Fibroblast of lung (primary cell): ENCODE data around the gene PIP5KL1. TPM values are rescaled to one million over a fixed set of nuclear protein-coding genes. Genes with fewer than 3 reads are reported as not detected.

ENCODE experiments used
- DNase-seq, 2 donors: peaks; one replicate each; pipeline versions ENCODE4 v3.0.0 to v3.0.0-alpha.2; 2010; ENCODE audit warnings: low read depth in 2 of 2
- H2AFZ ChIP-seq: 2 replicates; pipeline ENCODE4 v1.5.1; 2012; ENCODE audit warnings: low read length, control low read depth, inconsistent platforms
- H3K27ac ChIP-seq: 2 replicates; pipeline ENCODE4 v1.5.1; 2011; ENCODE audit warnings: low read length, control low read depth; ENCODE audit not compliant: insufficient read depth
- H3K27me3 ChIP-seq: 2 replicates; pipeline ENCODE4 v1.5.1; 2011; ENCODE audit warnings: mild to moderate bottlenecking, low read length; ENCODE audit not compliant: control insufficient read depth, insufficient read depth
- H3K36me3 ChIP-seq: 2 replicates; pipeline ENCODE4 v1.5.1; 2011; ENCODE audit warnings: low read length; ENCODE audit not compliant: control insufficient read depth, insufficient read depth
- H3K4me1 ChIP-seq: 2 replicates; pipeline ENCODE4 v1.5.1; 2011; ENCODE audit warnings: low read length; ENCODE audit not compliant: control insufficient read depth, insufficient read depth; ENCODE audit errors: extremely low read depth
- H3K4me2 ChIP-seq: 2 replicates; pipeline ENCODE4 v1.5.1; 2011; ENCODE audit warnings: low read length, control low read depth; ENCODE audit not compliant: insufficient read depth; ENCODE audit errors: extremely low read depth
- H3K4me3 ChIP-seq, 4 experiments: fragments of 200-600 bp in 1 of 4; sonication (generic) in 1 of 4; replicated peaks in 1 of 4; 2 replicates each; pipeline ENCODE4 v1.5.1; 2011 to 2016; ENCODE audit warnings: low read length in 4 of 4, low read depth in 3 of 4, mild to moderate bottlenecking in 3 of 4, control low read depth in 2 of 4, inconsistent platforms in 1 of 4, mixed read lengths in 1 of 4; ENCODE audit not compliant: insufficient read depth in 1 of 4; ENCODE audit errors: control extremely low read depth in 1 of 4
- H3K79me2 ChIP-seq: 2 replicates; pipeline ENCODE4 v1.5.1; 2012; ENCODE audit warnings: mild to moderate bottlenecking, low read length, inconsistent platforms; ENCODE audit not compliant: control insufficient read depth, insufficient read depth
- H3K9ac ChIP-seq: 2 replicates; pipeline ENCODE4 v1.5.1; 2011; ENCODE audit warnings: mild to moderate bottlenecking, low read length, control low read depth; ENCODE audit not compliant: insufficient read depth
- H3K9me3 ChIP-seq: 2 replicates; pipeline ENCODE4 v1.5.1; 2012; ENCODE audit warnings: low read depth, low read length; ENCODE audit not compliant: control insufficient read depth, insufficient read depth
- H4K20me1 ChIP-seq: 2 replicates; pipeline ENCODE4 v1.5.1; 2011; ENCODE audit warnings: low read length; ENCODE audit not compliant: control insufficient read depth, insufficient read depth; ENCODE audit errors: extremely low read depth
- EZH2 ChIP-seq: IDR thresholded peaks from 2 replicates; pipeline ENCODE4 v1.5.1; 2012; ENCODE audit warnings: low read length, control low read depth, mild to moderate bottlenecking; ENCODE audit errors: missing control alignments
- polyA plus RNA-seq, 2 donors: library from polyadenylated mRNA; depleted of rRNA in 1 of 2; stranded (reverse) in 1 of 2; unstranded in 1 of 2; fragments of >200 nt; gene quantifications; 2 replicates each; pipeline ENCODE4 v1.2.1, GENCODE V29; 2011 to 2012; ENCODE audit warnings: missing spikeins in 1 of 2
- total RNA-seq: library from RNA; depleted of rRNA; stranded (reverse); fragments of >200 nt; gene quantifications from 2 replicates; pipeline ENCODE4 v1.2.1, GENCODE V29; 2014
- TF ChIP-seq, protein P1 (sequence below), 2 donors: IDR thresholded peaks in 1 of 2; conservative IDR thresholded peaks in 1 of 2; 1 replicate in 1 of 2; 2 replicates in 1 of 2; pipeline ENCODE4 v1.5.1; 2011 to 2012; ENCODE audit warnings: low read length in 2 of 2, control low read depth in 1 of 2, inconsistent platforms in 1 of 2, low read depth in 1 of 2, mild to moderate bottlenecking in 1 of 2

The PIP5KL1 gene
- total and polyA plus RNA-seq, 2 donors (not counting 1 experiment from before 2014, with no cell fraction given) = 1.9 to 2.5 TPM

DNA sequence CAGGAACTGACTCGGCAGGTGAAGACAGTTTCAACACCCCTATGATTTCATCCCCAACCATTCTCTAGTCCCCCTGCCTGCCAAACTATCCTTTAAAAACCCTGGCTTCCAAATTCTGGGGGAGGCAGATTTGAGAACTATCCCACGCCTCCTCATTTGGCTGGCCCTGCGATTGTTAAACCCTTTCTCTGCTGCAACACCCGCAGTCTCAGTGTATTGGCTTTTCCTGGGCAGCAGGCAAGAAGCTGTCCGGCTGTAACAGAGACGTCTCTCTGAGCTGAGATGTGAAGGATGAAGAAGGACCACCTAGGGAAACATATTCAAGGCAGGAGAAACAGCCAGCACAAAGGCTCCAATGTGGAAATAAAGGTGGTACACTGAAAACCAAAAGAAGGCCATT, 37.7 kb downstream of the PIP5KL1 start:
- TF ChIP-seq, protein P1, sequence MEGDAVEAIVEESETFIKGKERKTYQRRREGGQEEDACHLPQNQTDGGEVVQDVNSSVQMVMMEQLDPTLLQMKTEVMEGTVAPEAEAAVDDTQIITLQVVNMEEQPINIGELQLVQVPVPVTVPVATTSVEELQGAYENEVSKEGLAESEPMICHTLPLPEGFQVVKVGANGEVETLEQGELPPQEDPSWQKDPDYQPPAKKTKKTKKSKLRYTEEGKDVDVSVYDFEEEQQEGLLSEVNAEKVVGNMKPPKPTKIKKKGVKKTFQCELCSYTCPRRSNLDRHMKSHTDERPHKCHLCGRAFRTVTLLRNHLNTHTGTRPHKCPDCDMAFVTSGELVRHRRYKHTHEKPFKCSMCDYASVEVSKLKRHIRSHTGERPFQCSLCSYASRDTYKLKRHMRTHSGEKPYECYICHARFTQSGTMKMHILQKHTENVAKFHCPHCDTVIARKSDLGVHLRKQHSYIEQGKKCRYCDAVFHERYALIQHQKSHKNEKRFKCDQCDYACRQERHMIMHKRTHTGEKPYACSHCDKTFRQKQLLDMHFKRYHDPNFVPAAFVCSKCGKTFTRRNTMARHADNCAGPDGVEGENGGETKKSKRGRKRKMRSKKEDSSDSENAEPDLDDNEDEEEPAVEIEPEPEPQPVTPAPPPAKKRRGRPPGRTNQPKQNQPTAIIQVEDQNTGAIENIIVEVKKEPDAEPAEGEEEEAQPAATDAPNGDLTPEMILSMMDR (conservative IDR thresholded peaks at IDR 0.05 in 1 of 2, IDR thresholded peaks at IDR 0.05 in 1 of 2; ENCODE audit: low read depth in 1 of 2, low read length in 2 of 2) = no peak
- no peak for TF ChIP-seq EZH2
- Histone ChIP-seq H3K79me2 (peaks cover 13% of the 10 kb centered on the region), H3K27me3 (no peaks in the 10 kb centered on the region), H3K27ac (no peak overlapping the region), H3K36me3 (peaks cover 46% of the 10 kb centered on the region), H3K9ac (no peak overlapping the region), H3K9me3 (no peaks in the 10 kb centered on the region), H3K4me1 (peaks cover 10% of the 10 kb centered on the region), H3K4me3 (no peak overlapping the region), H3K4me2 (no peak overlapping the region), H2AFZ (no peak overlapping the region), H4K20me1 (no peaks in the 10 kb centered on the region)
- no peak for DNase-seq

DNA sequence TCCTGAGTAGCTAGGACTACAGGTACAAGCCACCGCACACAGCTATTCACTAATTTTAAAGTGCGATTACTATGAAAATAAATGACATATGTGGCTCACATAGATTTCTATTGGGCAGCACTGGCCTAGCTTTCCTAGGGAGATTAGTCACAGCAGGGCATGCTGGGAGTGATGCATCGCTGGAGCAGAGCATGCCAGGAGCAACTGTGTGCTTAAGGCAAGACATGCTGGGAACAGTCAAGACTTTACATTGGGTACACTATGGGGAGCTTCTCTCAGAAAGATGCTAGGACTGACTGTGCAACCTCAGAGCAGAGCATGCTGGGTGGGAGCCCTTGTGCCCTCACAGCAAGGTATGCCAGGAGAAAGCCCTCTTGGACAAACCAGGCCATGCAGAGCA, 40.5 kb downstream of the PIP5KL1 start:
- DNase-seq = no peak
- Histone ChIP-seq H4K20me1 (no peaks in the 10 kb centered on the region), H3K4me1 (no peaks in the 10 kb centered on the region), H3K9me3 (no peaks in the 10 kb centered on the region), H3K27me3 (no peaks in the 10 kb centered on the region), H3K36me3 (peaks cover 43% of the 10 kb centered on the region), H3K27ac (no peak overlapping the region), H2AFZ (no peak overlapping the region), H3K4me3 (no peak overlapping the region), H3K9ac (no peak overlapping the region), H3K79me2 (no peaks in the 10 kb centered on the region), H3K4me2 (no peak overlapping the region)
- TF ChIP-seq, protein P1 (conservative IDR thresholded peaks at IDR 0.05 in 1 of 2, IDR thresholded peaks at IDR 0.05 in 1 of 2; ENCODE audit: low read depth in 1 of 2, low read length in 2 of 2) = no peak
- no peak for TF ChIP-seq EZH2

DNA sequence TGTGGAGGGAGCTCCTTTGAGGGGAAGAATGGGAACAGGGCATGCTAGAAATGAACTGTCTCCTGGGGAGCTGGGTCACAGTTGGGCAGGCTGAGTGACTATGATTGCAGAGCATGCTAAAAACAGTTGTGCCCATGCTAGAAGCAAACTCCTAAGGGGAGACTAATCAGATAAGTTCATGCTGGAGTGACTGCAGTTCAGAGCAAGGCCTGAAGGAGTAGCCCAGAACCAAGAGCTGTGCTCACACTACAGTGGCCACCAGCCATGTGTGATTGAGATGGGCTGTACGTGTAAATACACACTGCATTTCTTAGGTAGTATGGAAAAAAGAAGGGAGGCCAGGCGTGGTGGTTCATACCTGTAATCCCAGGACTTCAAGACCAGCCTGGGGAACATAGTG, 42.8 kb downstream of the PIP5KL1 start:
- DNase-seq = no peak
- Histone ChIP-seq H3K36me3 (peaks cover 31% of the 10 kb centered on the region), H3K4me3 (no peak overlapping the region), H3K9ac (no peak overlapping the region), H4K20me1 (no peaks in the 10 kb centered on the region), H3K9me3 (no peaks in the 10 kb centered on the region), H3K27ac (no peak overlapping the region), H3K4me2 (no peak overlapping the region), H3K27me3 (no peaks in the 10 kb centered on the region), H2AFZ (no peak overlapping the region), H3K4me1 (no peaks in the 10 kb centered on the region), H3K79me2 (no peaks in the 10 kb centered on the region)
- TF ChIP-seq, protein P1 (conservative IDR thresholded peaks at IDR 0.05 in 1 of 2, IDR thresholded peaks at IDR 0.05 in 1 of 2; ENCODE audit: low read depth in 1 of 2, low read length in 2 of 2) = peak in 1 of 2 donors; percentile 25
- TF ChIP-seq EZH2 = no peak
